HCT116 (cell line): ENCODE measurements around the gene ZGPAT.

Experiments
- CEBPB ChIP-seq: IDR thresholded peaks from 2 replicates; pipeline ENCODE4 v1.6.1; 2012; ENCODE audit warnings: low read depth
- EZH2phosphoT487 ChIP-seq: fragments of 200-600 bp; IDR thresholded peaks from 2 replicates; pipeline ENCODE4 v1.6.1; 2018; ENCODE audit warnings: antibody characterized with exemption, borderline replicate concordance
- POLR2A ChIP-seq: IDR thresholded peaks from 2 replicates; pipeline ENCODE4 v1.7.0; 2011; ENCODE audit warnings: borderline replicate concordance; ENCODE audit not compliant: insufficient read depth, insufficient read length; ENCODE audit errors: extremely low read depth
- RAD21 ChIP-seq: IDR thresholded peaks from 2 replicates; pipeline ENCODE4 v1.6.1; 2012; ENCODE audit warnings: low read depth, mild to moderate bottlenecking
- ZFX ChIP-seq: fragments of 450-650 bp; IDR thresholded peaks from 2 replicates; pipeline ENCODE4 v1.6.1; 2017
- TF ChIP-seq, protein P1 (sequence below): IDR thresholded peaks from 2 replicates; pipeline ENCODE4 v1.6.1; 2011; ENCODE audit warnings: mild to moderate bottlenecking, low read length, moderate library complexity; ENCODE audit not compliant: insufficient replicate concordance; ENCODE audit errors: extremely low read depth
- TF ChIP-seq, protein P2 (sequence below), 3 experiments: fragments of 200-600 bp in 1 of 3; sonication (generic) in 1 of 3; IDR thresholded peaks in 2 of 3; conservative IDR thresholded peaks in 1 of 3; 2 replicates each; pipeline ENCODE4 v1.5.1; 2012 to 2017; ENCODE audit warnings: low read depth in 2 of 3, low read length in 2 of 3, antibody characterized with exemption in 1 of 3, borderline replicate concordance in 1 of 3, control low read depth in 1 of 3, mild to moderate bottlenecking in 1 of 3, mixed read lengths in 1 of 3, mixed run types in 1 of 3, moderate library complexity in 1 of 3; ENCODE audit not compliant: insufficient read depth in 1 of 3

DNA sequence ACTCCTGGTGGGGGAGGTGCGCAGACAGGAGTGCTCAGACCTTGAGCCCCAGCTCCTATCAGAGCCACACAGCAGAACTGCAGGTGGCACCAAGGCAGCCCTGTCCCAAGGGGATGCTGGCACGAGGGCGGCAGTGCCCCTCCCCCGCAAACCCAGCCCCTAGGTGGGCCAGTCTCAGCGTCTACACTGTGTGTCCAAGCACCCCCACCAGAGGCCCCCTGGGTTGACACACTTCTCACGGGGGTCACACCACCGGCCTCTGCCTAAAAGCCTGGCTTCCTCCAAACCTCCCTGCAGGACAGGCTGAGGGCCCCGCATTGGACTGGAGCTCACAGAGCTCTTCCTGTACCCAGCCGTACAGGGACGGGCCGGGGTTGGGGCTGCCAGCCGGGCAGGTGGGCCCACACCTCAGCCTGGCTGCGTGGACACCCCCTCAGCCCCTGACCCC lies 39.8 kb downstream of the ZGPAT start:
- TF ChIP-seq EZH2phosphoT487 (no peak), POLR2A (no peak), CEBPB (no peak), RAD21 (no peak), ZFX (no peak)
- TF ChIP-seq, protein P1, sequence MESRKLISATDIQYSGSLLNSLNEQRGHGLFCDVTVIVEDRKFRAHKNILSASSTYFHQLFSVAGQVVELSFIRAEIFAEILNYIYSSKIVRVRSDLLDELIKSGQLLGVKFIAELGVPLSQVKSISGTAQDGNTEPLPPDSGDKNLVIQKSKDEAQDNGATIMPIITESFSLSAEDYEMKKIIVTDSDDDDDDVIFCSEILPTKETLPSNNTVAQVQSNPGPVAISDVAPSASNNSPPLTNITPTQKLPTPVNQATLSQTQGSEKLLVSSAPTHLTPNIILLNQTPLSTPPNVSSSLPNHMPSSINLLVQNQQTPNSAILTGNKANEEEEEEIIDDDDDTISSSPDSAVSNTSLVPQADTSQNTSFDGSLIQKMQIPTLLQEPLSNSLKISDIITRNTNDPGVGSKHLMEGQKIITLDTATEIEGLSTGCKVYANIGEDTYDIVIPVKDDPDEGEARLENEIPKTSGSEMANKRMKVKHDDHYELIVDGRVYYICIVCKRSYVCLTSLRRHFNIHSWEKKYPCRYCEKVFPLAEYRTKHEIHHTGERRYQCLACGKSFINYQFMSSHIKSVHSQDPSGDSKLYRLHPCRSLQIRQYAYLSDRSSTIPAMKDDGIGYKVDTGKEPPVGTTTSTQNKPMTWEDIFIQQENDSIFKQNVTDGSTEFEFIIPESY, result no peak
- TF ChIP-seq, protein P2, sequence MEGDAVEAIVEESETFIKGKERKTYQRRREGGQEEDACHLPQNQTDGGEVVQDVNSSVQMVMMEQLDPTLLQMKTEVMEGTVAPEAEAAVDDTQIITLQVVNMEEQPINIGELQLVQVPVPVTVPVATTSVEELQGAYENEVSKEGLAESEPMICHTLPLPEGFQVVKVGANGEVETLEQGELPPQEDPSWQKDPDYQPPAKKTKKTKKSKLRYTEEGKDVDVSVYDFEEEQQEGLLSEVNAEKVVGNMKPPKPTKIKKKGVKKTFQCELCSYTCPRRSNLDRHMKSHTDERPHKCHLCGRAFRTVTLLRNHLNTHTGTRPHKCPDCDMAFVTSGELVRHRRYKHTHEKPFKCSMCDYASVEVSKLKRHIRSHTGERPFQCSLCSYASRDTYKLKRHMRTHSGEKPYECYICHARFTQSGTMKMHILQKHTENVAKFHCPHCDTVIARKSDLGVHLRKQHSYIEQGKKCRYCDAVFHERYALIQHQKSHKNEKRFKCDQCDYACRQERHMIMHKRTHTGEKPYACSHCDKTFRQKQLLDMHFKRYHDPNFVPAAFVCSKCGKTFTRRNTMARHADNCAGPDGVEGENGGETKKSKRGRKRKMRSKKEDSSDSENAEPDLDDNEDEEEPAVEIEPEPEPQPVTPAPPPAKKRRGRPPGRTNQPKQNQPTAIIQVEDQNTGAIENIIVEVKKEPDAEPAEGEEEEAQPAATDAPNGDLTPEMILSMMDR (IDR thresholded peaks at IDR 0.05 in 2 of 3, conservative IDR thresholded peaks at IDR 0.05 in 1 of 3; ENCODE audit: borderline replicate concordance in 1 of 3, insufficient read depth in 1 of 3, low read depth in 2 of 3, low read length in 2 of 3), result no peak
